GM10248 (cell line): Measurements from ENCODE around the gene METTL1.

Experiments used
- CTCF ChIA-PET: fragments of 300-600 bp; sonication (Branson Sonifier 250); formaldehyde crosslinking; extraction: SDS; loops from one replicate; lab custom pipeline; 2021; ENCODE audit warnings: antibody characterized with exemption; lab: Yijun Ruan, JAX
- POLR2A ChIA-PET: fragments of 350-650 bp; sonication (Branson Sonifier 250); formaldehyde crosslinking; extraction: SDS; loops from one replicate; lab custom pipeline; 2020; ENCODE audit warnings: antibody characterized with exemption; lab: Yijun Ruan, JAX
- DNase-seq: peaks from one replicate; pipeline ENCODE4 v3.0.0; 2012; ENCODE audit errors: extremely low spot score
- CTCF ChIP-seq: IDR thresholded peaks from 2 replicates; pipeline ENCODE4 v1.5.1; 2012; ENCODE audit warnings: mild to moderate bottlenecking, low read depth; ENCODE audit errors: extremely low read depth, missing control alignments, control extremely low read depth

Gene METTL1

GRCh38 chr12:57762463-57762862, 9.4 kb downstream of the METTL1 start:
- ChIA-PET POLR2A (no interaction called here), CTCF (interaction anchor here (2.9 kb wide), 1 partner anchor 17 kb away, joined by 12 read pairs; no protein-coding TSS in a partner anchor)
- no peak for DNase-seq
- TF ChIP-seq CTCF = no peak

- TF ChIP-seq CTCF = no peak
- DNase-seq = no peak
- POLR2A ChIA-PET = no interaction called here
- CTCF ChIA-PET = interaction anchor here (1.4 to 2.9 kb wide), 3 partner anchors 10 to 18 kb away, joined by 3 to 12 read pairs (median 6); partner anchors contain the start of genes CDK4, EEF1AKMT3 and METTL1
Measured at GRCh38 chr12:57761391-57761998, 10.4 kb downstream of the METTL1 start.

GRCh38 chr12:57760347-57760982, 11.4 kb downstream of the METTL1 start:
- CTCF ChIA-PET = interaction anchor here (1.2 to 2.3 kb wide), 6 partner anchors 9 to 177 kb away, joined by 3 to 8 read pairs (median 6); partner anchors contain the start of genes CDK4, EEF1AKMT3, METTL1 and TSPAN31

GRCh38 chr12:57759360-57759980, 12.4 kb downstream of the METTL1 start:
- POLR2A ChIA-PET = no interaction called here
- no peak for DNase-seq
- peak; percentile 46 for TF ChIP-seq CTCF
- CTCF ChIA-PET = interaction anchor here (0.6 to 2.3 kb wide), 12 partner anchors 8 to 176 kb away, joined by 3 to 12 read pairs (median 4); partner anchors contain the start of genes CYP27B1 and TSPAN31

More at GRCh38 chr12:57760347-57760982, 11.4 kb downstream of the METTL1 start:
- no peak for TF ChIP-seq CTCF
- POLR2A ChIA-PET = no interaction called here
- DNase-seq = no peak

GRCh38 chr12:57758552-57759359, 13.1 kb downstream of the METTL1 start:
- TF ChIP-seq CTCF = no peak
- POLR2A ChIA-PET = no interaction called here
- CTCF ChIA-PET = interaction anchor here (0.7 to 2.3 kb wide), 12 partner anchors 9 to 146 kb away, joined by 3 to 12 read pairs (median 4); partner anchors contain the start of genes CYP27B1, EEF1AKMT3, METTL1 and TSPAN31
- DNase-seq = no peak
